ENCODE data around the gene IFT122.

IFT122 gene

GRCh38 chr3:129561619-129562248 lies 121.7 kb downstream of the IFT122 start:
- no peak for DNase-seq

- no peak for DNase-seq
Measured at GRCh38 chr3:129562803-129563202, 122.8 kb downstream of the IFT122 start.

GRCh38 chr3:129563332-129563731 lies 123.3 kb downstream of the IFT122 start:
- DNase-seq, result no peak

GRCh38 chr3:129563850-129564535 lies 124.0 kb downstream of the IFT122 start:
- no peak for DNase-seq

GRCh38 chr3:129564981-129565644 lies 125.1 kb downstream of the IFT122 start:
- no peak for DNase-seq

- DNase-seq, result no peak
Measured at GRCh38 chr3:129565902-129566301, 125.9 kb downstream of the IFT122 start.

- DNase-seq, result no peak
Measured at GRCh38 chr3:129567176-129567705, 127.2 kb downstream of the IFT122 start.

- DNase-seq, result no peak
Measured at GRCh38 chr3:129567939-129568338, 127.9 kb downstream of the IFT122 start.

GRCh38 chr3:129569856-129570255 lies 129.8 kb downstream of the IFT122 start:
- DNase-seq, result no peak

Data from T-helper 9 cell (primary cell).